Stimulated activated CD8-positive, alpha-beta memory T cell treated with anti-CD3 and anti-CD28 coated beads, Interleukin-2, amount 100 ng/mL, for 1 hour (primary cell): Measurements from ENCODE around the gene VAMP2.

Experiments used
- DNase-seq, 2 donors: peaks; one replicate each; pipeline ENCODE4 v3.0.0-alpha.2; 2020; ENCODE audit warnings: low read depth in 2 of 2

VAMP2 gene

GRCh38 chr17:8162233-8162996 lies at the start of gene VAMP2:
TSS of gene VAMP2 (minus strand) at chr17:8162948. CDS start at chr17:8162879, 69 bp downstream.
- DNase-seq, result peak; percentile 70 to 72

- DNase-seq, result no peak
These were observed 48.2 kb upstream of the VAMP2 start for GRCh38 chr17:8210761-8211458.

GRCh38 chr17:8209907-8210760 lies 47.4 kb upstream of the VAMP2 start, which contains the start of gene AURKB:
TSS of gene AURKB (minus strand) at chr17:8210575. CDS start at chr17:8210224, 351 bp downstream.
- peak; percentile 77 to 85 for DNase-seq

- DNase-seq, result no peak
These were observed 43.8 kb upstream of the VAMP2 start for GRCh38 chr17:8206536-8206935.

GRCh38 chr17:8204761-8205555 lies 42.2 kb upstream of the VAMP2 start:
- DNase-seq, result no peak

- DNase-seq, result no peak
These were observed 29.5 kb upstream of the VAMP2 start for GRCh38 chr17:8192070-8192815.

- DNase-seq, result no peak
These were observed 27.8 kb upstream of the VAMP2 start for GRCh38 chr17:8190506-8190905.

GRCh38 chr17:8189711-8190477 lies 27.1 kb upstream of the VAMP2 start, which contains the start of gene BORCS6:
TSS of gene BORCS6 (minus strand) at chr17:8190180. CDS start at chr17:8190140, 40 bp downstream.
- DNase-seq, result peak; percentile 87 to 88

GRCh38 chr17:8189041-8189710 lies 26.4 kb upstream of the VAMP2 start:
- no peak for DNase-seq

GRCh38 chr17:8188263-8188839 lies 25.6 kb upstream of the VAMP2 start:
- no peak for DNase-seq

- DNase-seq, result peak; percentile 77 to 80
These were observed 24.9 kb upstream of the VAMP2 start for GRCh38 chr17:8187517-8188262.

- peak; percentile 81 to 86 for DNase-seq
These were observed 24.2 kb upstream of the VAMP2 start for GRCh38 chr17:8186787-8187516.

- no peak for DNase-seq
These were observed 23.7 kb upstream of the VAMP2 start for GRCh38 chr17:8186446-8186786.

- DNase-seq, result peak; percentile 81 to 89
These were observed 23.1 kb upstream of the VAMP2 start for GRCh38 chr17:8185582-8186445.

GRCh38 chr17:8176998-8177731 lies 14.4 kb upstream of the VAMP2 start:
- no peak for DNase-seq
